ENCODE data around the gene SAMM50. TPM values are rescaled to one million over a fixed set of nuclear protein-coding genes. Genes with fewer than 3 reads are reported as not detected.

SAMM50 gene
- total RNA-seq, 2 donors from 2014 or later, result 10.2 to 20.2 TPM

DNA sequence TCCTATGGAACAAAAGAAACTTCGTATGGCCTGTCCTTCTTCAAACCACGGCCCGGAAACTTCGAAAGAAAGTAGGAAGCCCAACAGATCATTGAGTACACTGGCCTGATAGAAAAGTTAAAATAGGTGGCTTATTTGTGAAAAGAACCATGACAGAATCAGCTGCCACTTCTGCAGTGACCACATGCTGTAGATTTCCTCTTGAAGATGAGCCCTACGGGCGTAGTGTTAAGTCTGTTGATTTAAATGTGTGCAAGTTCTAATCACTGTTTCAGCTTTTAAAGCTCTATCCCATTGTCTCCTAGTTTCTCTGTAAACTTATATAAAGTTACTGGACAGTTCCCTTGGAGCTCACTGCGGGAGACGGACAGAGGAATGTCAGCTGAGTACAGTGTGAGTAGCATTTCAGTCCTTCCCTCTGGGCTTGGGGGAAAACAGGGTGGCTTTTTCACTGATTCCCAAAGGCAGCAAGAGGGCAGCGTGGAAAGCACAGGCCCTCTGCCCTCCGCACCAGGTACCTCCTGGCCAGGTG lies 17.8 kb downstream of the SAMM50 start:
- Histone ChIP-seq H3K36me3 (replicated peaks in 1 of 2; ENCODE audit: insufficient read depth in 1 of 2, low read depth in 2 of 2) (peaks cover 0 to 25% of the 10 kb centered on the region in 2 donors), H3K9me3 (no peaks in the 10 kb centered on the region), H3K27me3 (no peaks in the 10 kb centered on the region), H3K27ac (no peak overlapping the region), H3K4me3 (no peak overlapping the region), H3K4me1 (no peaks in the 10 kb centered on the region)
- DNase-seq (no peak), ATAC-seq (no peak)
- TF ChIP-seq POLR2A (IDR thresholded peaks at IDR 0.05), result no peak
- TF ChIP-seq CTCF (IDR thresholded peaks at IDR 0.05), result no peak
- intact Hi-C loops (cut with DNase I), result no loop called here
- 89 to 94% methylated on average over 10 of the region's 10 CpGs for WGBS, 2 donors

- Histone ChIP-seq H3K4me3 (no peak overlapping the region), H3K36me3 (replicated peaks in 1 of 2; ENCODE audit: insufficient read depth in 1 of 2, low read depth in 2 of 2) (peaks cover 0 to 22% of the 10 kb centered on the region in 2 donors), H3K27me3 (no peaks in the 10 kb centered on the region), H3K9me3 (no peaks in the 10 kb centered on the region), H3K4me1 (peaks cover 6% of the 10 kb centered on the region), H3K27ac (no peak overlapping the region)
- no peak for TF ChIP-seq POLR2A (IDR thresholded peaks at IDR 0.05)
- no peak for TF ChIP-seq CTCF (IDR thresholded peaks at IDR 0.05)
- intact Hi-C loops (cut with DNase I), result no loop called here
- ATAC-seq, result no peak
- DNase-seq, result no peak
- 88 to 92% methylated on average over 19 of the region's 19 CpGs for WGBS, 2 donors
Observed at GRCh38 chr22:43974028-43974545, 18.8 kb downstream of the SAMM50 start.

GRCh38 chr22:43975041-43975440 lies 19.8 kb downstream of the SAMM50 start:
- WGBS, 2 donors, result 69 to 77% methylated on average over 3 to 4 of the region's 4 CpGs
- TF ChIP-seq POLR2A (IDR thresholded peaks at IDR 0.05) (no peak), CTCF (IDR thresholded peaks at IDR 0.05) (no peak)
- intact Hi-C loops (cut with DNase I), result no loop called here
- no peak overlapping the region for H3K27ac ChIP-seq
- no peaks in the 10 kb centered on the region for H3K27me3 ChIP-seq
- no peak for DNase-seq
- peaks cover 6% of the 10 kb centered on the region for H3K4me1 ChIP-seq
- no peak overlapping the region for H3K4me3 ChIP-seq
- peaks cover 0 to 26% of the 10 kb centered on the region in 2 donors for H3K36me3 ChIP-seq (replicated peaks in 1 of 2; ENCODE audit: insufficient read depth in 1 of 2, low read depth in 2 of 2)
- H3K9me3 ChIP-seq, result no peaks in the 10 kb centered on the region
- ATAC-seq, result no peak

DNA sequence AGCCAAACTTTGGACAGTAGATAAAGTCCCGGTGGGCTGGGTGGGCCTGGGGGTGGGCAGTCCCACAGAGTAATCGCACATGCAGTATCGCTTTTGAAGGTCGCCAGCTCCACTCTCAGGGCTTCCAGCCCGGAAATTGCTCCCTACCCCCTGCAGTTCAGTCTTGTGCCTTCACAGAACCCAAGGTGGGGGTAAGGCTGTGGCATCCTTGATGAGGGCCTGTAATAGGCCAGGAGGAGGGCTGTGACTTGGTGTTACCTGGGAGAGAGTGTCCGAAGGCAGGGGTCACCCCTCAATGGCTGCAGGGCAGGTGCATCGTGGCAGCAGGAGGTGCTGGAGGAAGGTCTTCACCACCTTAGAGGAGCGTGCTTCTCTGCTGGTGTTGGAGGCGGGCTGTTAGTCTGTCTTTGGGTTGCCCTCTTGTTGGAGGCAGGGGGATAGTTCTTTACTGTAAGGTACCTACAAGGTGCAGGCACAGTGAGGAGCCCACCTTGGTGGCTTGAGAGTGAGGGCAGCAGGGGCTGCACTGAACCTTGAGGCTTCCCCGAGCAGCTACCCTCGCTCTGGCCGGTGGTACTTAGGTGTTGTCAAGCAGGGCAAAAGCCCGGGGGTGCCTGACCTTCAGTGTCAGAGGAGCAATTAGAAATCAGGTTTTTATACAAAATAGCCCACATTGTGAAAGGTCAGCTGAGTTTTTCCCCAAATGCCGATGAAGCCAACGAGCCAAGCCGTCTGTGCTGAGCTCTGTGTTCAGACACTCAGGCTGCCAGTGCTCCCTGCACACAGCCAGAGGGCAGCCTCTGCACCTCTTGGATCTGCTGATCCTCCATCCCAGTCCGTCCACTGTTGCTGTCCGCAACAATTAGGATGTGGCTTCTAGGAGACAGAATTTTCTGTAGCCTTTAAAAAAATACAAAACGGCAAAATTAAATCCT lies 21.9 kb downstream of the SAMM50 start:
- Histone ChIP-seq H3K4me3 (no peak overlapping the region), H3K27me3 (no peaks in the 10 kb centered on the region), H3K9me3 (no peaks in the 10 kb centered on the region), H3K4me1 (peaks cover 6% of the 10 kb centered on the region), H3K36me3 (replicated peaks in 1 of 2; ENCODE audit: insufficient read depth in 1 of 2, low read depth in 2 of 2) (peaks cover 0 to 31% of the 10 kb centered on the region in 2 donors), H3K27ac (no peak overlapping the region)
- TF ChIP-seq CTCF (IDR thresholded peaks at IDR 0.05) (no peak), POLR2A (IDR thresholded peaks at IDR 0.05) (no peak)
- DNase-seq (no peak), ATAC-seq (no peak)
- 89 to 91% methylated on average over 12 to 19 of the region's 19 CpGs for WGBS, 2 donors
- intact Hi-C loops (cut with DNase I), result no loop called here
